Measurements from ENCODE around the gene DYRK2.

DYRK2 gene

GRCh38 chr12:67704071-67704470, 55.5 kb downstream of the DYRK2 start:
- no peak for DNase-seq (ENCODE audit: low read depth in 2 of 2)

- DNase-seq (ENCODE audit: low read depth in 2 of 2) = no peak
These were observed 57.1 kb downstream of the DYRK2 start for GRCh38 chr12:67705394-67706370.

GRCh38 chr12:67709367-67709954, 60.9 kb downstream of the DYRK2 start:
- no peak for DNase-seq (ENCODE audit: low read depth in 2 of 2)

- no peak for DNase-seq (ENCODE audit: low read depth in 2 of 2)
These were observed 62.0 kb downstream of the DYRK2 start for GRCh38 chr12:67710582-67710981.

- DNase-seq (ENCODE audit: low read depth in 2 of 2) = no peak
These were observed 63.5 kb downstream of the DYRK2 start for GRCh38 chr12:67712011-67712410.

GRCh38 chr12:67714648-67715047, 66.1 kb downstream of the DYRK2 start:
- no peak for DNase-seq (ENCODE audit: low read depth in 2 of 2)

Measured in stimulated activated CD4-positive, alpha-beta T cell treated with anti-CD3 and anti-CD28 coated beads, Interleukin-15, amount 100 ng/mL, for 48 hours (primary cell).